Astrocyte of the cerebellum (primary cell): ENCODE data around the gene PTGER1.

Experiments
- DNase-seq: peaks from one replicate; pipeline ENCODE4 v3.0.0-alpha.2; 2011; ENCODE audit warnings: low read depth
- H3K4me3 ChIP-seq: 2 replicates; pipeline ENCODE4 v1.5.1; 2011; ENCODE audit warnings: mild to moderate bottlenecking, low read depth, low read length, moderate library complexity
- in situ Hi-C: cut with HindIII; loops from 2 replicates; pipeline ENCODE4 v1.10.0; 2017; ENCODE audit warnings: low sequenced_read_pairs
- TF ChIP-seq, protein P1 (sequence below): IDR thresholded peaks from 2 replicates; pipeline ENCODE4 v1.5.1; 2012; ENCODE audit warnings: low read length, low read depth, moderate library complexity, mild to moderate bottlenecking; ENCODE audit errors: missing control alignments

PTGER1 gene

DNA sequence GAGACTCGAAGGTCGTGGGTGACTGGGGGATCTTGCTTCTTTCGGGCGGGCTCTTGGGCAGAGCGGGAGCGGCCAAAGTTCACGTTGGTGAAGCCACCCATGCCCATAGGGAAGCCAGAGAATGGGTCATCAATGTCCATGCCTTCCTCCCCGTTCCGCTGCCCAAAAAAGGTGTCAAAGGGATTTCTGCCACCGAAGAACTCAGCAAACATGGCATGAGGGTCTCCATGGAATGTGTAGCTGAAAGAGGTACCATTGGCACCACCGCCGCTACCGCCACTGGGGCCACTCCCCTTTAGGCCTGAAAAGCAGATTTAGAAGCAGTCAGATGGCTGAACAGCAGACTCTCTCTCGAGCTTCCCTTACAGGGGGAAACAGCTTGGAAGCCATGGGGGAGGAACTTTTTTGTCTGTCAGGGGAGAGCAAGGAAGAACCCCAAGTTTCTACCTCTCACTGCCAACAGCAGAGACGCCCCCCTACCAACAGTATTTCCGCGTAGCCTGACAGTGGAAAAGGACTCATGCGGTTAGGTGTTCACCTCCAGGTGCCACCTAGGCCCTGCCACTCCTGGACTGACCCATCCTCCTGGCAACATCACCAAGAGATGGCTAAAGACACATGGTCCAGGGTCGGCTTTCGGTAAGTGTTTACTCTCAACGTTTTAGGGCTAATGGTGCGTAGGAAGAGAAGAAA lies 41.7 kb upstream of the PTGER1 start:
- no peak for DNase-seq
- H3K4me3 ChIP-seq = peak overlapping the region; percentile 86
- TF ChIP-seq, protein P1, sequence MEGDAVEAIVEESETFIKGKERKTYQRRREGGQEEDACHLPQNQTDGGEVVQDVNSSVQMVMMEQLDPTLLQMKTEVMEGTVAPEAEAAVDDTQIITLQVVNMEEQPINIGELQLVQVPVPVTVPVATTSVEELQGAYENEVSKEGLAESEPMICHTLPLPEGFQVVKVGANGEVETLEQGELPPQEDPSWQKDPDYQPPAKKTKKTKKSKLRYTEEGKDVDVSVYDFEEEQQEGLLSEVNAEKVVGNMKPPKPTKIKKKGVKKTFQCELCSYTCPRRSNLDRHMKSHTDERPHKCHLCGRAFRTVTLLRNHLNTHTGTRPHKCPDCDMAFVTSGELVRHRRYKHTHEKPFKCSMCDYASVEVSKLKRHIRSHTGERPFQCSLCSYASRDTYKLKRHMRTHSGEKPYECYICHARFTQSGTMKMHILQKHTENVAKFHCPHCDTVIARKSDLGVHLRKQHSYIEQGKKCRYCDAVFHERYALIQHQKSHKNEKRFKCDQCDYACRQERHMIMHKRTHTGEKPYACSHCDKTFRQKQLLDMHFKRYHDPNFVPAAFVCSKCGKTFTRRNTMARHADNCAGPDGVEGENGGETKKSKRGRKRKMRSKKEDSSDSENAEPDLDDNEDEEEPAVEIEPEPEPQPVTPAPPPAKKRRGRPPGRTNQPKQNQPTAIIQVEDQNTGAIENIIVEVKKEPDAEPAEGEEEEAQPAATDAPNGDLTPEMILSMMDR = no peak
- in situ Hi-C loops = loop anchor here (25.0 kb wide), 1 partner anchor 105 kb away; the partner anchor contains the start of gene DDX39A

- no peak for DNase-seq
- TF ChIP-seq, protein P1 = no peak
- peak overlapping the region; percentile 86 for H3K4me3 ChIP-seq
- in situ Hi-C loops = loop anchor here (25.0 kb wide), 1 partner anchor 104 kb away; the partner anchor contains the start of gene DDX39A
Observed at GRCh38 chr19:14516048-14516534, 40.9 kb upstream of the PTGER1 start.

DNA sequence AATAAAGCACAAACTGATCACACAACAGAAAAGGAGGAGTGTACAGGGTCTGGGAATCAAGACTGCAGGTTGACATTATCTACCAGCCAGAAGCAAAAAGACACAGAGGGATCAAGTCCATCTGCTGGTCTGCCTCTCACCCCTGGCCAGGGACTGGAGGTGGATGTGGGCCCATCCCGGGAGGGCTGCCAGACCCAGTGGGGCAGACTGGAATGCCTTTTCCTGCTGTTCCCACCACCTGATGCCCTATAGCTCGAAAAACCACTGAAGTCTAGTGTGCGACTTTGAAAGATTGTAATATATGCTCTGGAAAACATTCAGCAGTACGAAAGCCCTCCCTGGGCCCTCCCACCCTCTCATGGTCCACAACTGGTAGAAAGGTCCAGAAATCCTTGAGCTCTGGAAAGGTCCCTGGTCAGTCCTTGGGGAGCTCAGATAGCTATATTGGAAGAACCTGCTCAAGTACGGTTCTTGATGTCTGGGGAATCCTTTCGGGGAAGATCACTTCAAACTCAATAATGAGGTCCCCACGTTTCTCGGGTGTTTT lies 40.4 kb upstream of the PTGER1 start:
- in situ Hi-C loops = loop anchor here (25.0 kb wide), 1 partner anchor 103 kb away; the partner anchor contains the start of gene DDX39A
- TF ChIP-seq, protein P1 = no peak
- peak overlapping the region; percentile 86 for H3K4me3 ChIP-seq
- no peak for DNase-seq

DNA sequence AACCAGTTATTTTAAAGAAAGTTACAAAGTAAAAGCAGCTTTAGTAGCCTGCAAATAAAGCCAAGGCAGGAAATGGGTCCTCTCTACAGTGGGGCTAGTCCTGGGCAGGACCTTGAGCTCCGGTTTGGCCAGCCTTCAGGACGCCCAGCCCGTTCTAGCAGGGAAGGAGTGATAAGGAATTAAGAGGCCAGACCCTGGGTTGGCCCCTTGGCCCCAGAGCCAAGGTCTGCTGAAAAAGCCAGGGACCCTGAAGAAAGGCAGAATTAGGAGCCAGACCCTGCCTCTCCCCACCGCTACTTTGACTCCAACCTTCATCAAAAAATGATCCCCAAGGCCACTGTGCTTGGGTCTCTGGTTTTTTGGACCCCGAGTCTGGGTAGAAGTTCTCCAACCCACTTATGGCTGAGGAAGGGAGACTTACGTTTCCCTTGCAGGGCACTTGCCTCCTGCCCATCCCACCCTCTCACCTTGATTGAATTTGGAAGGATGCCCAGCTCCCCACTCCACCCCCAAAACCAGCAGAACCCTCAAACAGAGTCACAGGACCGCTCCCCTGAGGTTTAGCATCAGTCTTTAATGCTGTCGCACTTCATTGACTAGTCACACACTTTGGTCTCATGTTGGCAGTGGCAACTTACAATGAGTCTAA lies 39.2 kb upstream of the PTGER1 start:
- TF ChIP-seq, protein P1 = no peak
- no peak overlapping the region for H3K4me3 ChIP-seq
- in situ Hi-C loops = loop anchor here (25.0 kb wide), 1 partner anchor 102 kb away; the partner anchor contains the start of gene DDX39A
- DNase-seq = no peak

DNA sequence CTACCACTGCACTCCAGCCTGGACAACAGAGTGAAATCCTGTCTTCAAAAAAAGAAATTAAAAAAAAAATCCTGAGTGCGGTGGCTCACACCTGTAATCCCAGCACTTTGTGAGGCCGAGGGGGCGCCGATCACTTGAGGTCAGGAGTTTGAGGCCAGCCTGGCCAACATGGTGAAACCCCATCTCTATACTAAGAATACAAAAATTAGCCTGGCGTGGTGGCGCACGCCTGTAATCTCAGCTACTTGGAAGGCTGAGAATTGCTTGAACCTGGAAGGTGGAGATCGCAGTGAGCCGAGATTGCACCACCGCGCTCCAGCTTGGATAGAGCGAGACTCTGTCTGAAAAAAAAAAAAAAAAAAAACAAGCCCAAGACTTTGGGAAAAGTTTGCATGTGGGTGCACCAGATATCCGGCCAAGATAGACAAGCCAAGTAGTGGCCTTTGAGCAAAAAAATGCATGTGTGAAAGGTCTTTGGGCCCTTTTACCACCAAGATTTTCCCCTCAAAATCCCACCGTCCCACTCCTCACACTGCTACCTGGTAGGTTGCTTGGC lies 37.3 kb upstream of the PTGER1 start:
- H3K4me3 ChIP-seq = no peak overlapping the region
- TF ChIP-seq, protein P1 = no peak
- DNase-seq = no peak
- in situ Hi-C loops = loop anchor here (25.0 kb wide), 1 partner anchor 100 kb away; the partner anchor contains the start of gene DDX39A

- TF ChIP-seq, protein P1 = no peak
- DNase-seq = no peak
- in situ Hi-C loops = loop anchor here (25.0 kb wide), 1 partner anchor 99 kb away; the partner anchor contains the start of gene DDX39A
- no peak overlapping the region for H3K4me3 ChIP-seq
Observed at GRCh38 chr19:14511229-14511593, 36.1 kb upstream of the PTGER1 start.
